HG02970 (cell line): ENCODE data around the gene APPL2.

Experiments
- ATAC-seq: cut with Tn5 transposase; IDR thresholded peaks from one replicate; pipeline ENCODE4 v1.9.1; 2021; ENCODE audit warnings: mild to moderate bottlenecking, moderate library complexity, moderate number of reproducible peaks; ENCODE audit not compliant: unreplicated experiment, low FRiP score

APPL2 gene

GRCh38 chr12:105235732-105236476 is at the start of gene APPL2:
Gene APPL2, minus strand, starts transcription at chr12:105236174. Its CDS starts 162 bp downstream, at chr12:105236012.
- peak; percentile 76 for ATAC-seq

GRCh38 chr12:105285378-105285777 is 49.4 kb upstream of the APPL2 start:
- no peak for ATAC-seq

GRCh38 chr12:105281694-105282049 is 45.7 kb upstream of the APPL2 start:
- ATAC-seq = no peak

- ATAC-seq = no peak
Observed at GRCh38 chr12:105280966-105281693, 45.2 kb upstream of the APPL2 start.

GRCh38 chr12:105279460-105280056 is 43.6 kb upstream of the APPL2 start:
- no peak for ATAC-seq

GRCh38 chr12:105278043-105278697 is 42.2 kb upstream of the APPL2 start:
- no peak for ATAC-seq

- ATAC-seq = no peak
Observed at GRCh38 chr12:105275997-105276733, 40.2 kb upstream of the APPL2 start.

- ATAC-seq = no peak
Observed at GRCh38 chr12:105274571-105274970, 38.6 kb upstream of the APPL2 start.

- no peak for ATAC-seq
Observed at GRCh38 chr12:105273601-105274000, 37.6 kb upstream of the APPL2 start.

- no peak for ATAC-seq
Observed at GRCh38 chr12:105272814-105273416, 36.9 kb upstream of the APPL2 start.

- no peak for ATAC-seq
Observed at GRCh38 chr12:105272152-105272551, 36.2 kb upstream of the APPL2 start.

- ATAC-seq = no peak
Observed at GRCh38 chr12:105271364-105271763, 35.4 kb upstream of the APPL2 start.

GRCh38 chr12:105270671-105271255 is 34.8 kb upstream of the APPL2 start:
- ATAC-seq = no peak

GRCh38 chr12:105267711-105268110 is 31.7 kb upstream of the APPL2 start:
- no peak for ATAC-seq

GRCh38 chr12:105264771-105265170 is 28.8 kb upstream of the APPL2 start:
- no peak for ATAC-seq

- no peak for ATAC-seq
Observed at GRCh38 chr12:105262461-105263184, 26.6 kb upstream of the APPL2 start.

GRCh38 chr12:105261010-105261409 is 25.0 kb upstream of the APPL2 start:
- no peak for ATAC-seq

GRCh38 chr12:105259226-105259625 is 23.3 kb upstream of the APPL2 start:
- ATAC-seq = no peak

- ATAC-seq = no peak
Observed at GRCh38 chr12:105257321-105257728, 21.4 kb upstream of the APPL2 start.
